ENCODE data around the gene KCNQ1. TPM values are rescaled to one million over a fixed set of nuclear protein-coding genes. Genes with fewer than 3 reads are reported as not detected.
A peak's percentile ranks its signal among the peaks of the same experiment; 100 is the strongest.

The KCNQ1 gene
- total and polyA plus RNA-seq, 9 donors: 1.4 to 17.2 (median 3.8) TPM

- H3K4me1 ChIP-seq (ENCODE audit: insufficient read depth): no peaks in the 10 kb centered on the region
- no peaks in the 10 kb centered on the region for H3K9me3 ChIP-seq
- no peak for DNase-seq
- TF ChIP-seq EP300 (IDR thresholded peaks at IDR 0.05): no peak
- no peak for TF ChIP-seq CTCF (IDR thresholded peaks at IDR 0.05)
- TF ChIP-seq POLR2A (IDR thresholded peaks at IDR 0.05): no peak
- WGBS, 3 donors: 81 to 87% (median 84%) methylated on average over 7 of the region's 7 CpGs
- no peak overlapping the region for H3K4me3 ChIP-seq
- H3K27ac ChIP-seq: no peak overlapping the region
- no peaks in the 10 kb centered on the region for H3K27me3 ChIP-seq
- intact Hi-C loops (cut with DNase I): loop anchor here in 3 of 4 donors (10.0 kb wide), 3 partner anchors 96 to 326 kb away; partner anchors contain the start of genes C11orf21 (in 2 of the 3) and TSPAN32 (in 2 of the 3)
- H3K36me3 ChIP-seq: no peaks in the 10 kb centered on the region
Observed at GRCh38 chr11:2520736-2521035, 75.9 kb downstream of the KCNQ1 start.

- Histone ChIP-seq H3K4me3 (no peak overlapping the region), H3K36me3 (no peaks in the 10 kb centered on the region), H3K9me3 (no peaks in the 10 kb centered on the region), H3K27ac (no peak overlapping the region), H3K4me1 (ENCODE audit: insufficient read depth) (no peaks in the 10 kb centered on the region), H3K27me3 (no peaks in the 10 kb centered on the region)
- WGBS, 3 donors: 80 to 84% (median 83%) methylated on average over 26 of the region's 26 CpGs
- intact Hi-C loops (cut with DNase I): loop anchor here in 3 of 4 donors (10.0 kb wide), 3 partner anchors 96 to 326 kb away; partner anchors contain the start of genes C11orf21 (in 2 of the 3) and TSPAN32 (in 2 of the 3)
- TF ChIP-seq POLR2A (IDR thresholded peaks at IDR 0.05) (no peak), CTCF (IDR thresholded peaks at IDR 0.05) (no peak), EP300 (IDR thresholded peaks at IDR 0.05) (no peak)
- DNase-seq: peak in 3 of 5 donors; percentile 1 to 20 (median 4)
Observed at GRCh38 chr11:2521081-2521732, 76.4 kb downstream of the KCNQ1 start.

GRCh38 chr11:2521733-2522630 lies 77.2 kb downstream of the KCNQ1 start:
- H3K4me1 ChIP-seq (ENCODE audit: insufficient read depth): no peaks in the 10 kb centered on the region
- TF ChIP-seq EP300 (IDR thresholded peaks at IDR 0.05): no peak
- no peak for TF ChIP-seq CTCF (IDR thresholded peaks at IDR 0.05)
- no peak for TF ChIP-seq POLR2A (IDR thresholded peaks at IDR 0.05)
- no peaks in the 10 kb centered on the region for H3K9me3 ChIP-seq
- no peak overlapping the region for H3K4me3 ChIP-seq
- 78 to 84% (median 81%) methylated on average over 34 to 35 of the region's 35 CpGs for WGBS, 3 donors
- no peaks in the 10 kb centered on the region for H3K36me3 ChIP-seq
- peak in 4 of 5 donors; percentile 5 to 24 (median 13) for DNase-seq
- intact Hi-C loops (cut with DNase I): loop anchor here in 3 of 4 donors (10.0 kb wide), 3 partner anchors 97 to 327 kb away; partner anchors contain the start of genes C11orf21 (in 2 of the 3) and TSPAN32 (in 2 of the 3)
- no peak overlapping the region for H3K27ac ChIP-seq
- H3K27me3 ChIP-seq: no peaks in the 10 kb centered on the region

- Histone ChIP-seq H3K27me3 (no peaks in the 10 kb centered on the region), H3K4me1 (ENCODE audit: insufficient read depth) (no peaks in the 10 kb centered on the region), H3K27ac (no peak overlapping the region), H3K4me3 (no peak overlapping the region), H3K9me3 (no peaks in the 10 kb centered on the region), H3K36me3 (no peaks in the 10 kb centered on the region)
- intact Hi-C loops (cut with DNase I): loop anchor here in 3 of 4 donors (10.0 kb wide), 3 partner anchors 98 to 328 kb away; partner anchors contain the start of genes C11orf21 (in 2 of the 3) and TSPAN32 (in 2 of the 3)
- TF ChIP-seq CTCF (IDR thresholded peaks at IDR 0.05): no peak
- no peak for TF ChIP-seq EP300 (IDR thresholded peaks at IDR 0.05)
- no peak for TF ChIP-seq POLR2A (IDR thresholded peaks at IDR 0.05)
- DNase-seq: peak in 4 of 5 donors; percentile 4 to 23 (median 8)
- WGBS, 3 donors: 72 to 83% (median 77%) methylated on average over 17 of the region's 17 CpGs
Observed at GRCh38 chr11:2522631-2523255, 77.9 kb downstream of the KCNQ1 start.
